Neutrophil (primary cell): ENCODE data around the gene KRTAP24-1.

Experiments
- H3K27ac ChIP-seq: fragments of 200-600 bp; sonication (generic); 2 replicates; pipeline ENCODE4 v1.5.1; 2016; ENCODE audit warnings: mild to moderate bottlenecking, moderate library complexity
- H3K27me3 ChIP-seq: fragments of 200-600 bp; sonication (generic); 2 replicates; pipeline ENCODE4 v1.6.0; 2016; ENCODE audit warnings: mild to moderate bottlenecking
- H3K36me3 ChIP-seq: fragments of 200-600 bp; sonication (generic); 2 replicates; pipeline ENCODE4 v1.5.1; 2017
- H3K4me1 ChIP-seq, 2 experiments: fragments of 200-600 bp in 1 of 2; sonication (generic) in 1 of 2; 1 replicate in 1 of 2; 2 replicates in 1 of 2; pipeline versions ENCODE4 v1.5.1 to v1.6.1; 2013 to 2016; ENCODE audit warnings: low read depth in 1 of 2, low read length in 1 of 2, mild to moderate bottlenecking in 1 of 2, moderate library complexity in 1 of 2; ENCODE audit not compliant: control insufficient read depth in 1 of 2, insufficient read depth in 1 of 2
- H3K4me3 ChIP-seq, 2 experiments: fragments of 200-600 bp in 1 of 2; sonication (generic) in 1 of 2; 1 replicate in 1 of 2; 2 replicates in 1 of 2; pipeline ENCODE4 v1.5.1; 2013 to 2016; ENCODE audit warnings: low read depth in 1 of 2, low read length in 1 of 2, mild to moderate bottlenecking in 1 of 2, moderate library complexity in 1 of 2
- H3K9me3 ChIP-seq: fragments of 200-600 bp; sonication (generic); 2 replicates; pipeline ENCODE4 v1.5.1; 2016
- TF ChIP-seq, protein P1 (sequence below): fragments of 200-600 bp; sonication (generic); IDR thresholded peaks from 2 replicates; pipeline ENCODE4 v1.5.1; 2016; ENCODE audit warnings: antibody characterized with exemption

The KRTAP24-1 gene

DNA sequence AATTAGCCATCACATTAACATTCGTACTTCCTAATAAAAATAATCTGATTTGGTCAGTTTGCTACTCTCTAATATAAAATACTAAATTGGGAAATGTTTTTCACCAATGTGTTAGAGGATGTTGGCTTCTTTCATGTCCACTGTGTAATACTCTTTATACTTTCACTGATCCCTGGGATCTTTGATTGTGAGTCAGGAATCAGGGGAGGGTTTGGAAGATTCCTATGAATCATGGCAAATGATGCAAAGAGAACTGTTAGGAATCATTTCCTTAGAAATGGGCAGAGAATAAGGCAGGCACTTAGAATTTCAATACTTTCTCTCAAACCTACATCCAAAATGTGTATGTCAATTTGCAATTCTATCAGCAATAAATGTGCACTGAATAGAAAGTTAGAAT, 31.0 kb downstream of the KRTAP24-1 start:
- Histone ChIP-seq H3K9me3 (no peaks in the 10 kb centered on the region), H3K4me3 (no peak overlapping the region), H3K36me3 (no peaks in the 10 kb centered on the region), H3K4me1 (no peaks in the 10 kb centered on the region), H3K27me3 (no peaks in the 10 kb centered on the region), H3K27ac (no peak overlapping the region)
- TF ChIP-seq, protein P1, sequence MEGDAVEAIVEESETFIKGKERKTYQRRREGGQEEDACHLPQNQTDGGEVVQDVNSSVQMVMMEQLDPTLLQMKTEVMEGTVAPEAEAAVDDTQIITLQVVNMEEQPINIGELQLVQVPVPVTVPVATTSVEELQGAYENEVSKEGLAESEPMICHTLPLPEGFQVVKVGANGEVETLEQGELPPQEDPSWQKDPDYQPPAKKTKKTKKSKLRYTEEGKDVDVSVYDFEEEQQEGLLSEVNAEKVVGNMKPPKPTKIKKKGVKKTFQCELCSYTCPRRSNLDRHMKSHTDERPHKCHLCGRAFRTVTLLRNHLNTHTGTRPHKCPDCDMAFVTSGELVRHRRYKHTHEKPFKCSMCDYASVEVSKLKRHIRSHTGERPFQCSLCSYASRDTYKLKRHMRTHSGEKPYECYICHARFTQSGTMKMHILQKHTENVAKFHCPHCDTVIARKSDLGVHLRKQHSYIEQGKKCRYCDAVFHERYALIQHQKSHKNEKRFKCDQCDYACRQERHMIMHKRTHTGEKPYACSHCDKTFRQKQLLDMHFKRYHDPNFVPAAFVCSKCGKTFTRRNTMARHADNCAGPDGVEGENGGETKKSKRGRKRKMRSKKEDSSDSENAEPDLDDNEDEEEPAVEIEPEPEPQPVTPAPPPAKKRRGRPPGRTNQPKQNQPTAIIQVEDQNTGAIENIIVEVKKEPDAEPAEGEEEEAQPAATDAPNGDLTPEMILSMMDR, result no peak

DNA sequence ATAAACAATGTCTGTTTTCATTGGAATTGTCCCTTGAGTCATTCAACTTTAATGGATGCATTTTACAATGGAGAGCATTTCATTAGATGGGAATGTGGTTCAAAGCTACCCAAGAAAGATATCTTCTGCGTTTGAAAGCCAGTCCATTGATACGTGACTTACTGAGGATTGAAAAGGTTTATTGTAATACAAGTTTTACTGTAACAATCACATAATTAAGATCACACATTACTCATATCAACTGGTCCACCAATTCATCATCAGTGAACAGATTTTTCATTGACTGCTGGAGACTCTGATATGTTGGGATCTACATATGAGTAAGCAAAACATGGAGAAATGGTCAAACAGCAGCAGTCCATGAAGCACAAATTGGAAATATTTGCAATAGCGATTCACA, 32.8 kb downstream of the KRTAP24-1 start:
- H3K9me3 ChIP-seq, result no peaks in the 10 kb centered on the region
- TF ChIP-seq, protein P1, result no peak
- no peak overlapping the region for H3K27ac ChIP-seq
- H3K27me3 ChIP-seq, result no peaks in the 10 kb centered on the region
- H3K4me3 ChIP-seq, result no peak overlapping the region
- H3K36me3 ChIP-seq, result no peaks in the 10 kb centered on the region
- no peaks in the 10 kb centered on the region for H3K4me1 ChIP-seq

DNA sequence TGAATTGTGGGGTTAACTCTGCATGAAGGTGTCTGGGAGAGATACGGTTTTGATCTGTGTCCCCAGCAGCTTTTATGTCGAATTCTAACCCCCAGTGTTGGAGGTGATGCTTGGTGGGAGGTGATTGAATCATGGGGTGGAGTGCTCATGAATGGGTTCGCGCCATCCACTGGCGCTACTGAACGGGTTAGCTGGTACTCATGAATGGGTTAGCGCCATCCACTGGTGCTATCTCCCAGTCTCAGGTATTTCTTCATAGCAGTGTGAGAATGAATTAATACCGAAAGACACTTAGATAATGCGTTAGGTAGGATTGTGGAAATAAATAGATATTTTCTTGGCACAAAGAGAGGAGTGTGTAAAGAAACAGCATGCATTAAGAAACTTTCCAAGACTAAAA, 33.9 kb downstream of the KRTAP24-1 start:
- Histone ChIP-seq H3K36me3 (no peaks in the 10 kb centered on the region), H3K27me3 (no peaks in the 10 kb centered on the region), H3K9me3 (no peaks in the 10 kb centered on the region), H3K27ac (no peak overlapping the region), H3K4me1 (no peaks in the 10 kb centered on the region), H3K4me3 (no peak overlapping the region)
- TF ChIP-seq, protein P1, result no peak

DNA sequence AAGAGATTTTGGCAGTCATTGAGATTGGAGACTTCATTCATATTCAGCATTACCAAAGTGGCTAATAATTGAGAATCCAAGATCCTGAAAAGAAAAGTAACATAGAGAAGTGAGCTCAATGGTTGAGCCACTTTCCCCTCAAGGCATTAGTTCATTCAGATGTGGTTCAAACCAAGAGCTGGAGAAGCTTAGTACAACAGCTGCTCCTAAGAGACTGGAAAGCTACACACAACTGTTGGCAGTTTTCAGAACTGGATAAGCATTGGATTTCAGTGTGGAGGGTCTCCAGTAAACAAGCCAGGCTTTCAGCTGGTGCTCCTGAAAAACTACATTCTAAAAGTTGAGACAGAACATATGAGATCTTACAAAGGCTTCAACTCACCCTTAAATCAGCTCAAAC, 37.7 kb downstream of the KRTAP24-1 start:
- H3K4me3 ChIP-seq, result no peak overlapping the region
- TF ChIP-seq, protein P1, result no peak
- no peaks in the 10 kb centered on the region for H3K9me3 ChIP-seq
- no peaks in the 10 kb centered on the region for H3K4me1 ChIP-seq
- no peaks in the 10 kb centered on the region for H3K27me3 ChIP-seq
- H3K27ac ChIP-seq, result no peak overlapping the region
- no peaks in the 10 kb centered on the region for H3K36me3 ChIP-seq

DNA sequence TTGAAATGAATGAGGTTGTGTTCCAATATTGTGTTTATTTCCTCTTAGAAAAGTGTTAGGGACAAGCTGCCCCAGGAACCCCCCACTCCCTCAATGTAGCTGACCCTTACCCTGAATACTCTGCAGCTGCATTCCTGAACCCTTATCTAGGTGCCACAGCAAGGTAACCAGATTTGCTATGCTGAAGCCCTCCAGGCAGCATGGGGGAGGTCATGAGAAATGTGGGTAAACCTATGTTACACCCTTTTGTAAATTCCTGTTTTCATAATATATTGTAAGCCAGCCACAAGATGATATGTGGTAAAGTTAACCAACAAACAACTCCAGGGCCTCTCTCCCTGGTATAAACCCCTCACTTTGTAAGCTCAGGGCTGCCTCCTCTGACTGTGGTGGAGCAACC, 39.1 kb downstream of the KRTAP24-1 start:
- no peaks in the 10 kb centered on the region for H3K27me3 ChIP-seq
- no peak overlapping the region for H3K27ac ChIP-seq
- TF ChIP-seq, protein P1, result no peak
- no peak overlapping the region for H3K4me3 ChIP-seq
- no peaks in the 10 kb centered on the region for H3K9me3 ChIP-seq
- no peaks in the 10 kb centered on the region for H3K4me1 ChIP-seq
- H3K36me3 ChIP-seq, result no peaks in the 10 kb centered on the region

DNA sequence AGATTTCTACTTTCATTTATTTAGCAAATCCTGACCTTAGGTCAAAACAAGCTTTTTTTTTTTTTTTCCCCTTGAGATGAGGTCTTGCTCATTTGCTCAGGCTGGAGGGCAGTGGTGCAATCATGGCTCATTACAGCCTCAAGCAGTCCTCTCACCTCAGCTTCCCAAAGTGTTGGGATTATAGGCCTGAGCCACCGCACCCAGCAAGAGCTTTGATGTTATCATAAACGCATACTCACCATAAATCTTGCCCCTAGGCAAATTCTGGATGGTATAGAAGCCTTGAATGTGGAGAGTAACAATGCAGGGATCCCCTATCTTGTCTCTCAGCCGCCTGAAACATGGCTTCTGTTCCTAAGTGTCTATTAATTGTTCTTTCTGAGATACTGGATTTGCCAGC, 42.1 kb downstream of the KRTAP24-1 start:
- Histone ChIP-seq H3K36me3 (no peaks in the 10 kb centered on the region), H3K4me3 (no peak overlapping the region), H3K27me3 (no peaks in the 10 kb centered on the region), H3K4me1 (no peaks in the 10 kb centered on the region), H3K27ac (no peak overlapping the region), H3K9me3 (no peaks in the 10 kb centered on the region)
- TF ChIP-seq, protein P1, result no peak
